Fibroblast of the aortic adventitia (primary cell): Measurements from ENCODE around the gene RNU2-63P. TPM values are rescaled to one million over a fixed set of nuclear protein-coding genes. Genes with fewer than 3 reads are reported as not detected.
"Not testable (repeated sequence)": the region's sequence is repeated elsewhere in the genome, so short reads cannot be mapped to it uniquely, and the experiment has no call there.

Source experiments
- DNase-seq: peaks from one replicate; pipeline ENCODE4 v3.0.0-alpha.2; 2010; ENCODE audit warnings: low read depth
- H3K4me3 ChIP-seq: 2 replicates; pipeline ENCODE4 v1.5.1; 2011; ENCODE audit warnings: low read depth, mild to moderate bottlenecking, control low read depth, low read length, moderate library complexity
- CTCF ChIP-seq: IDR thresholded peaks from 2 replicates; pipeline ENCODE4 v1.5.1; 2011; ENCODE audit warnings: mild to moderate bottlenecking, low read length, control low read depth, inconsistent platforms; ENCODE audit not compliant: insufficient read depth
- total RNA-seq: library from RNA; depleted of rRNA; stranded (reverse); fragments of >200 nt; gene quantifications from 2 replicates; pipeline ENCODE4 v1.2.3, GENCODE V29; 2012; ENCODE audit warnings: low replicate concordance

RNU2-63P gene
- total RNA-seq, 1 donor: not detected

- no peak for TF ChIP-seq CTCF
- DNase-seq: no peak
- H3K4me3 ChIP-seq: no peak overlapping the region
Observed at GRCh38 chr2:88048541-88048940, 32.2 kb upstream of the RNU2-63P start.

GRCh38 chr2:88045561-88045960 lies 29.2 kb upstream of the RNU2-63P start:
- H3K4me3 ChIP-seq, DNase-seq: not testable (repeated sequence)

DNA sequence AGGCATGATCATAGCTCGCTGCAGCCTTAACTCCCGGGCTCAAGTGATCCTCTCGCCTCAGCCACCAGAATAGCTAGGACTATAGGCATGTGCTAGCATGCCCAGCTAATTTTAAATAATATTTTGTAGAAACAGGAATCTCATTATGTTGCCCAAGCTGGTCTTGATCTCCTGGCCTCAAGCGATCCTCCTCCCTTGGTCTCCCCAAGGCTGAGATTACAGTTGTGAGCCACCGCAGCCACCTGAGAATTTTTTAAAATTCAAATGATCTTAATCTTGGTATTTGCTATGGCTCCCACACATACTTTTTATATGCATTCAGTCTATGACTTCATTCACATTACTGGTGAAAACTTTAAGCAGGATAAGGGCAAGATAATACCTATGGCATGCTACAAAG lies 26.1 kb upstream of the RNU2-63P start:
- no peak for TF ChIP-seq CTCF
- no peak overlapping the region for H3K4me3 ChIP-seq
- DNase-seq: no peak

GRCh38 chr2:88038263-88039105 lies 22.1 kb upstream of the RNU2-63P start:
- no peak overlapping the region for H3K4me3 ChIP-seq
- TF ChIP-seq CTCF: no peak
- peak; percentile 82 for DNase-seq

DNA sequence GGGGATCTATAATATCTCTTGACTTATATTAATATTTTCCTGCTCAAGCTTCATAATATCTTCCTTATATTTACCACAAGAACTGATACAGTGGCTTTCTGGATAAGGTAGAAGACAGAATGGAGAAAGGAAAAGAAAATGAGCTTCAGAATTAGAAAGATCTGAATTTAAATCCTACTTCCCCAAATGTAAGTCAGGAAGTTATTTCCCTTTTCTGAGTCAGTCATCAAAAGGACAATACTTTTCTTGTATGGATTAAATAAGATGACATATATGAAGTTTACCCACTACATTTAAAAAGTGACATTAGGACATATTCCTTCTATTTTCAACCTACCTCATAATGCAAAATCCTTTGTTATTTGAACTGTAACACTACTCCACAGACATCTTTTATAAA lies 20.3 kb upstream of the RNU2-63P start:
- no peak for DNase-seq
- H3K4me3 ChIP-seq: no peak overlapping the region
- no peak for TF ChIP-seq CTCF

- TF ChIP-seq CTCF: no peak
- no peak overlapping the region for H3K4me3 ChIP-seq
- no peak for DNase-seq
Observed at GRCh38 chr2:88036182-88036581, 19.8 kb upstream of the RNU2-63P start.

- DNase-seq: no peak
- H3K4me3 ChIP-seq: no peak overlapping the region
- TF ChIP-seq CTCF: no peak
Observed at GRCh38 chr2:88032070-88032702, 15.8 kb upstream of the RNU2-63P start.
